ENCODE data around the gene ERN1.
A peak's percentile ranks its signal among the peaks of the same experiment; 100 is the strongest.

Gene ERN1

DNA sequence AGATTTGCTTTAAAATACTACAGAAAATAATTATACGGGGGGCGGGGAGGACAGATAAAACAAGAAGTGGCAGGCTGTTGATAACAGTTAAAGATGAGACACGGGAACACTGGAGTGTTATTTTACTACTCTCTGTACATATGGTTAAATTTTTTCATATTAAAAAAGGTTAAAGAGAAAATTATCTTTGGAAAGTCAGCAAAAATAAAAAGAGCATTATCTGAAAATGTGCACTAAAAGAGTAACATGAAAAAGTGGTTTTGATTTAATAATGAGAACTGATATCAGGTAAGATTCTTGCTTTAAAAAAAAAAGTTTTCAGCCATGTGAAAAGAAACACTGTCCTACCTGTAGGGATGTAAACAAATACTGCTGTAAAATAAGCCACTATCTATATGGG lies 46.9 kb downstream of the ERN1 start:
- DNase-seq: no peak

- DNase-seq: no peak
Observed at GRCh38 chr17:64081802-64082799, 47.8 kb downstream of the ERN1 start.

DNA sequence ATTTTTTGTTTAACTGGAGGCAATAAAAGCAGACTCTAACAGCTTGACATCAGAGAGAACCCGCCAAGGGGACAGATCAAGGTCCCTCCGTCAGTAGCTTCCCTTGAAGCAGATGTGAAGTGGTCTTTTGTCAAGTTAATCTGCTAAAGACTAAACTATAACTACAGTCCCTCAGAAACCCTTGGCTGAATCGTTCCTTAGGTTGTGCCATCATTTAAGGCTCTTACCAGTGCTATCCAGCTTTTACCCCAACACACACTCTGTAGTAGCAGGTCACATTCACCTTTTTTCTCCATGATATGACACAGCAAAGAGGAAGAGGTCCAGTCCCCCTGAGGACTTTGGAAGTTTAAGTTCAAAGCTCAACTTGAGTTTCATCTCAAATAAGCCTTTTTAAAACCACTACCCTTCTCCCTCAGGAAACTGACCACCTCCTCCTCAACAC lies 49.7 kb downstream of the ERN1 start:
- DNase-seq: no peak

DNA sequence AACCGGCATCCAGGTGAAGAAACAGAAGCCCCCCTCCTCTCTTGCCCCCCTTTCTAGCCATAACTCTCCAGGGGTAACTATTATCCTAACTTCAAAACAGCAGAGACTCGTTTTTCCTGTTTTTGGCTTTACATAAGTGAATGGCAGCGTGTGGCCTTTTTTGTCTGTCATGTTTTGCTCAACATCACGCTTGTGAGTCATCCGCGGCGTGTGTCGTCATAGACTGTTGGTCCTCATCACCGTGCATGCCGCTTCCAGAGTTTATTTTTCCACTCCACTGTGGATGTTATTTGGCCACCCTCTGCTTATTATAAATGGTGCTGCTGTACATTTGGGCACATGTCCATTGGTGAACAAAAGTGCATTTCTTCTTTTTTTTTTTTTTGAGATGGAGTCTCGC lies 52.6 kb downstream of the ERN1 start:
- no peak for DNase-seq

GRCh38 chr17:64075913-64076312 lies 54.0 kb downstream of the ERN1 start:
- no peak for DNase-seq

GRCh38 chr17:64074704-64075426 lies 55.1 kb downstream of the ERN1 start:
- DNase-seq: no peak

DNA sequence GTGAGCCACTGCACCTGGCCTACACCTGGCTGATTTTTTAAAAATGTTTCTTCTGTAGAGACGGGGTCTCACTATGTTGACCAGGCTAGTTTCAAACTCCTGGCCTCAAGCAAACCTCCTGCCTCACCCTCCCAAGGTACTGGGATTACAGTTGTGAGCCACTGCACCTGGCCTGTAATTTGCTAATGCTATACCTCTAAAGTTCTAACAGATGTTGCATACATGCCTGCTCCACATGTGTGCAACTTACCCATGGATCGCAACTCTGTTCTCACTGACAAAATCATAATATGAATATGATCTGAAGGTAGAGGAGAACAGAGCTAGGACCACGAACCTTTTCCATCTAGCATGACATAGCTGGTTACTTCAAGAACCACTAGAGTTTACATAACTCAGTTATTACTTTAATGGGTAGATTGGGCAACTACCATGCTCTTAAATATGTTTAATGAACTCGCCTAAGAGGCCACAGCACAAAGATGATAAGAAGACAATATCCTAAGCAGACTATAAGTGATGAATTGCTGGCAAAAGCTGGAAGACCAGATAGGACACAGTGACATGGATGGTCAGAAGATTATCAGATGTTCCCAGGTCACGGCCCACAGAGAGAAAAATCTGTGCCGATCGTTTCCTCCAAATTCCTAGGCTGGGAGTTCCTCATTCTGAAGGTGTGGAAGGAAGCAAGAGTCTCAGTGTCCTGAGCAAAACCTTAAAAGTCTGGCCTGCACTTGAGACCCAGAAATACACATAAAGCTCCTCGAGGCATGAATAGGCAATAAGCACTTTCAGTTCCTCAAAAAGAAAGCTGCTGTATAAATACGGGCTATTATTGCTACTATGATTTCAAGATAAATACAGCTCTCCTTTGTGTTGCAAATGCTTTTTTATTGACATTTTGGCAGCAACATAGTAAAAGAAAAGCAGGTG lies 55.9 kb downstream of the ERN1 start:
- DNase-seq: no peak

GRCh38 chr17:64071111-64071510 lies 58.8 kb downstream of the ERN1 start:
- no peak for DNase-seq

DNA sequence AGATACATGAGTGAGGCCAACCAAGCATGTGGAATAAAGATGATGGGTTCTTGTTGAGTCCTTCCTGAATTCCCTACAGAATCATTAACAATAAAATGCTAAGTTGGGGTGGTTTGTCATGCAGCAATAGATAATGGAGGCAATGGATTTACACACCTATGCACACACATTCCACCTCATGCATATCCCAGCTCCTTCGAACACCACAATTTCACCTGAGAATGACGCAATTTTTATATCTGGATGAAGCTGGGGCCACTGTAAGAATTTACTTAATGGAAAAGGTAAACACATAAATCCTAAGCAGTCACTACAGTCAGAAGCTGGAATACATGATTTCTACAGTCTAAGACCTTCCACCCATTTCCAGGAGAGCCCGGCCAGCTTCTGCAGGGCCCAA lies 59.7 kb downstream of the ERN1 start:
- DNase-seq: no peak

DNA sequence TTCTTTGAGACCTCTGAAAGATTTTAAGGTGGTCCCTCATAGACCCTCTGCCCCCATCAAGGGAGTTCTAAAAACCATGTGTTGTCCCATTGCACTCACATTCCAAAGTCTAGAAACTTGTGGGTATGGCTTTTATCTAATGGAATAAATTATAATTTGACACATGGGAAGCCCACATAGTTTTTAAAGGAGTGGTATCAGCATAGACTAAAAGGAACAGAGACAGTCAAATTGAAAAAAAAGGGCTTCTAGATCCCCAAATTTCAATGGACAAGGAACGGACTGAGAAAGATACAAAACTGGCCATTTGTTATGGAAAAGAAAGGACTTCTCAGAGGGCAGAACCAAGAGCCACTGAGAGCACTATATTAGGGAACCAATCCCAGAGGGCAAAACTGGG lies 60.8 kb downstream of the ERN1 start:
- no peak for DNase-seq

DNA sequence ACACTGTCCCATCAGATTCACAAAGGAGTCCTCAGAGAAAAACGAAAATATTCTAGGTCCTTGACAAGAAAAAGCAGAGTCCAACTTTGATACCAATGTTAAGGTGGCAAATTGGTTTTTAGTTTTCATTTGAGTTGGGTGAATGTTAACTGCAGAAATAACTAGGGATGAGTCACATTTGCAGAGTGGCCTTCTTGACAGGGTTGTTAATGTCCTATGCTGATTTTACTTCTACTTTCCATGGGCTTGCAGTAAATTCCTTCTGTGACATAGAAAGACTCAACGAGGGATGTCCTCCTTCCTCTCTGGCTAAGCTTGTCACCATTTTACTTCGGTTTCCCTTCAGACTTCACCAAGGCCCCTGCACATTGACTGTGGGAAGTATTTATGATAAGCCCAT lies 62.3 kb downstream of the ERN1 start:
- no peak for DNase-seq

GRCh38 chr17:64066716-64067115 lies 63.2 kb downstream of the ERN1 start:
- DNase-seq: no peak

DNA sequence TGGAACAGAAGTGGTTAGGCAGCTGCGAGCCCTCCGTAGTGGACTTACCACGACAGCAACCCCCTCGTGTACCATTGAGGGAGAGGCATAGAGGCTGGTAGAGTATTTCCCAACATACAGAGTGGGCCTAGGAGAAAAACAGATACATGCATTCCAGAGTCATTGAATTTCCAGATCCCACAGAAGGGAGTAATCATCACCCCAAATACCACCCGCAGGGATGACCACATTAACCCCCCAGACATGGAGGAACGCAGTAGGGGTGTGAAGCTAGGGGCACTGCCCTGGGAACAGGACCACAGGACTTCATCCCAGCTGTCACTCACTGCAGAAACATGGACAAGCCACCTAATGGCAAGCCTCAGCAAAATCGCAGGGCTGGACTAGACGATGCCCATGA lies 64.8 kb downstream of the ERN1 start:
- no peak for DNase-seq

GRCh38 chr17:64064331-64064730 lies 65.6 kb downstream of the ERN1 start:
- no peak for DNase-seq

DNA sequence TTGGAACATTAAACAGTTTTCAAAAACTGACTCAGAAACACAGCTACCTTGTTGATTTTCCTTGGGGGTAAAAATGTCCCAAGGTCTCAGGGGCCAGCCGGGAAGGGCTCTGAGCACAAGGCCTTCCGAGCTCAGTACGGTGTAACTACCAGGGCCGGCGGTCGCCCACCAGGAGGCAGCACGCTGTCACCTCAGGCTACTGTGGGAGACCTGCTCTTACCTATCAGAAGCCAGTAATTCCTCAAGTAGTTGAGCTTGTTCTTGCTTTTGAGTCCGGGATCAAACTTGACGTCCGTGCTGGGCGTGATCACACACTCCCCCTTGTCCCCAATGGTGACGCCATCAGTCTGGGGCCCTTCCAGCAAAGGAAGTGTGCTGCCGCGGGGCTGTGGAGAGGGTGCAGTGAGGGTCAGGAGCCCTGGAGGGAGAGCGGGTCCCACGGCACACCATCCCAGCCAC lies 66.1 kb downstream of the ERN1 start:
- DNase-seq: peak; percentile 36

DNA sequence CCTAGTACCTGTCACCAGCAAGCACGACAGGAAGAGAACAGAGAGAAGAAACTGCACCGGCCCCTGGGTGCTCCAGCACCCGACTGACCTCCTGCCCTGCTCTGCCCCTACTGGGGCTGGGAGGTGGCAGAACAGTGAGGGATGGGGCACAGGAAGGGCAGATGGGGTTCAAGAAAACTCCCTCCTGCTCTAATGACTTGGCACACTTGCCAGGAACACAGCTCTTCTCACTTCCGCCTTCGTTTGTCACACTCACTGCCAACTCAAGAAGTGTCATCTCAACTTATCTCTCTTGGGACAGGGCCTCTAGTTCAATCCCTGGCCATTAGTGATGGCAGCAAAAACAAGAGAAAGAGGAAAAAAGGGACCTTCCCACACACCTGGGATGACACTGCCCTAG lies 66.9 kb downstream of the ERN1 start:
- DNase-seq: no peak

DNA sequence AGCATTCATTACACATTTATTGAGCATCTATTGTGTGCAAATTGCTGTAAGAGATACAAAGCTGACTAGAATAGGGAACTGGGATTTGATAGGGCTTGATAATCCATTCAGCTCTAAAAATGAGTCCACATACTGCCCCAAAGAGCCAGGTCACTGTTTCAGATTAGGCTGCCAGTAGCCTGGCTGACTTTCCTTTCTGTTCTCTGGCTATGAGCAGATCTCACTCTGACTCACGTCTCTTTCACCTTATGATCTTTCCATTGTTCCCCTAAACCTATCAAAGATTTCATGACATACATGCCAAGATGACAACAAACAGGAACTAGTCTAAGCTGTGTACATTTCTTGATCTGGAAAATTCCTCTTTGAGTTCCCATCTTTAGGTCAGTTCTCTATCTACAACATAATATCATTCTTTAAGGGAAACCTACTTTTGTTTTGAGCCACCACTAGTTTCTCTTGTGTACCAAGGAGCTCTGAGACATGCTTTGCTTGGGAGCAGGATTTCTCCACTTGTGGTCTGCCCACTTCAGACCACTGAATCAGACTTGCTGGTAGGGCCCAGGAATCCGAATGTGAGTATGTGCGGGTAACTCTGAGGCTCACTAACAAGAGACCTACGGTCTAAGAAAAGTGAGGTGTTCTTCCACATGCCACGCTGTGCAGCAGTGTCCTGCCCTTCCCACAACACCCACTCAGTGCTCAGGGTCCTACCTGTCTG lies 68.6 kb downstream of the ERN1 start:
- DNase-seq: no peak

GRCh38 chr17:64060331-64060730 lies 69.6 kb downstream of the ERN1 start:
- no peak for DNase-seq

DNA sequence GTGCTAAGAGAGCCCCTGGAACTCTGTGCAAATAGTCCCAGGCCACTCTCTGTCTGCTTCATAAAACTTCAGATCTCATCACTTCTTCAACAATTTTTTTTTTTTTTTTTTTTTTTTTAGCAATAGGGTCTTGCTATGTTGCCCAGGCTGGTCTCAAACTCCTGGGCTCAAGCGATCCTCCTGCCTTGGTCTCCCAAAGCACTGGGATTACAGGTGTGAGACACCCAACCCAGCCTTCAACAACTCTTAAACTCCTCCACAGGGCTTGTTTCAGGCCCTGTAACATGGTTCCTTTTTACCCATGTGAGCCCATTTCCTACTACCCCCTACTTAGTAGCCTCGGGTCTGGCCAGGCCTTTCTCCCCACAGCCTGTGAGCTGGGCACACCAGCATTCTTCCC lies 70.2 kb downstream of the ERN1 start:
- DNase-seq: no peak

DNA sequence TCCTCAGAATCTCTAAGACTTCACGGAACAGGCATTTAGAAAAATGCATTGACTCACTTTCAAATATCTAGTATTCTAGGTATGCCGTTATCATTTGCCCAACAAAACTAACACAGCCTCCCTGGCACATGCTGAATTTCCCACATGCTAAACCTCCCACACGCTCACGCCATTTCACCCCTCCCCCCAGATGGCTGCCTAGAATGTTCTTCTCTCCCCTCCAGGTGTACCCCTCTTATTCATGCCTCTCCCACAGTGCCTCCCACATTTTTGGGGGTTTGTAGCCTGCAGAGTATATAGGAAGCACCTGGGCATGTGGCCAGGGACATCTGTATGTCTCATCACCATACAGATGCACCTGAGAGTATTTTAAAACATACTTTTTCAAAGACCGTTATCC lies 71.3 kb downstream of the ERN1 start:
- DNase-seq: no peak

DNA sequence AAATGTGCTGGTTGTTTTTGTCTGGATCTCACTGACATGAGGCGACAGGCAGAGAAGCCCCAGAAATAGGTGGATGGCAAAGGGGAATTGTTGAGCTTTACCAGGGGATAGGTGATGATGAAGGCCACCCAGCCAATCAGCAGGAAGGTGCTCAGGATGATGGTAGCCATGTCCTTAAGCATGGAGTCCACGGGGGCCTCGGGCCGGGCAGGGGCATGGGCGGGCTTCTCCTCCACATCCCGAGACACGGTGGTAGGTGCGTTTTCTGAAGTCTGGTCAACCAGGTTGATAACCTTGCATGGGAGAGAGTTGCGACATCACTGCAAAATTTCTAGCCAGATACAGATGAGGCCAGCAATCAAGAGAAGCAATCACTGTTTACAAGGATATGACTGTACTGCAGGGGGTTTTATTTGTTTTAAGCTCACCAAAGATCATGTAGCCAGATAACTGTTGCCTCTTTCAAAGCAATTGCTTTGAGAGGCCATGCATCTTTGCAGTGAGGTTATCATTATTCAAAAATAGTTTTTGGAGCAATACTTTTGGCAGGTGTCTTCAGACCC lies 72.2 kb downstream of the ERN1 start:
- no peak for DNase-seq
